ENCODE results near the gene GARIN5A.

DNA sequence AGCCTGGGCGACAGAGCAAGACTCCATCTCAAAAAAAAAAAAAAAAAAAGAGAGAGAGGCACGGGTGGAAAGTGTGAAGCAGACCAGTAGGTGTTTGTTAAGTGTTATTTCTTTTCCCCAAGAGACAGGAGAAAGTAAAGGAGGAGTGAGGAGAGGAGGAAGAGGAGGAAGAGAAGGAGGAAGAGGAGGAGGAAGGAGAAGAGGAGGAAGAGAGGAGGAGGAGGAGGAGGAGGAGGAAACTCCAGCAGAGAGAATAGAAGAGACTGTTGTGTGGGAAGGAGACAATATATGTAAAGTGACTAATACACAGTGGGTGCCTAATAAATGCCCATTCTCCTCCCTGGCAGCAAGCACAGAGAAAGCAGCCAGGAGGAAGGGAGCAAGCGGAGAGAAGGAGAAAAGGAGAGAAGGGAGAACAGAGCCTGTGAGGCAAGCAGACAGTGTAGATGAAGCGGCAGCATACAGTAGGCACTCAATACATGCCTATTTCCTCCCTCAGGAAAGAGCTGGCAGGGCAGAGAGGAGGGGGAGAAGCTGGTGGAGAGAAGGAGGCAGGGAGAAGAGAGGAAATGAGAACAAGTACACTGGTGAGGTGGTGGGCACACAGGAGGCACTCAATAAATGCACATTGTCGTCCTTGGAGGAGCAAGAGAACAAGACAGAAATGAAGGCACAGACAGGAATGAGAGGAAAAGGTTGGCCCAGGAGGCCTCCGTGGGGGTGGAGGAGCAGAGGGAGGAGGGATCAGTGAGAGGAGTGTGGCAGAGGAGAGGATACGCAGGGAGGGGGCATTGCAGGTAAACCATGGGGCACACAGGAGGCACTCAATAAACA is 17.8 kb upstream of the GARIN5A start:
- TF ChIP-seq, protein P1, sequence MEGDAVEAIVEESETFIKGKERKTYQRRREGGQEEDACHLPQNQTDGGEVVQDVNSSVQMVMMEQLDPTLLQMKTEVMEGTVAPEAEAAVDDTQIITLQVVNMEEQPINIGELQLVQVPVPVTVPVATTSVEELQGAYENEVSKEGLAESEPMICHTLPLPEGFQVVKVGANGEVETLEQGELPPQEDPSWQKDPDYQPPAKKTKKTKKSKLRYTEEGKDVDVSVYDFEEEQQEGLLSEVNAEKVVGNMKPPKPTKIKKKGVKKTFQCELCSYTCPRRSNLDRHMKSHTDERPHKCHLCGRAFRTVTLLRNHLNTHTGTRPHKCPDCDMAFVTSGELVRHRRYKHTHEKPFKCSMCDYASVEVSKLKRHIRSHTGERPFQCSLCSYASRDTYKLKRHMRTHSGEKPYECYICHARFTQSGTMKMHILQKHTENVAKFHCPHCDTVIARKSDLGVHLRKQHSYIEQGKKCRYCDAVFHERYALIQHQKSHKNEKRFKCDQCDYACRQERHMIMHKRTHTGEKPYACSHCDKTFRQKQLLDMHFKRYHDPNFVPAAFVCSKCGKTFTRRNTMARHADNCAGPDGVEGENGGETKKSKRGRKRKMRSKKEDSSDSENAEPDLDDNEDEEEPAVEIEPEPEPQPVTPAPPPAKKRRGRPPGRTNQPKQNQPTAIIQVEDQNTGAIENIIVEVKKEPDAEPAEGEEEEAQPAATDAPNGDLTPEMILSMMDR (optimal IDR thresholded peaks at IDR 0.05 in 1 of 3, IDR thresholded peaks at IDR 0.05 in 1 of 3, conservative IDR thresholded peaks at IDR 0.05 in 1 of 3; ENCODE audit: extremely low read depth in 1 of 3, insufficient read depth in 2 of 3, low read length in 3 of 3), result no peak
- no peak for TF ChIP-seq EZH2 (IDR thresholded peaks at IDR 0.05; ENCODE audit: low read length)
